WTC11 (cell line): ENCODE data around the gene CXCL16. TPM values are rescaled to one million over a fixed set of nuclear protein-coding genes. Genes with fewer than 3 reads are reported as not detected.

ENCODE experiments used
- ATAC-seq: fragments of 200-7000 bp; cut with Tn5 transposase; 2 replicates; pipeline ENCODE4 v1.10.0; 2021; ENCODE audit warnings: mild to moderate bottlenecking, moderate library complexity
- CTCF ChIA-PET: fragments of 300-600 bp; sonication (Branson Sonifier 250); formaldehyde crosslinking; loops from one replicate; lab custom pipeline; 2021; ENCODE audit warnings: antibody characterized with exemption; lab: Charles Lee
- POLR2A ChIA-PET: fragments of 350-600 bp; sonication (Branson Sonifier 250); formaldehyde crosslinking; loops from one replicate; lab custom pipeline; 2021; ENCODE audit warnings: antibody characterized with exemption; lab: Charles Lee
- DNase-seq: peaks from one replicate; pipeline ENCODE4 v3.0.0; 2021; ENCODE audit warnings: low spot score
- H3K27ac Mint-ChIP-seq: 2 replicates; pipeline ENCODE4 v1.8.0; 2021; ENCODE audit warnings: mixed read lengths
- H3K27me3 Mint-ChIP-seq: 2 replicates; pipeline ENCODE4 v1.8.0; 2021; ENCODE audit warnings: low read depth, mild to moderate bottlenecking, moderate library complexity, mixed read lengths
- H3K36me3 Mint-ChIP-seq: 2 replicates; pipeline ENCODE4 v1.8.0; 2021; ENCODE audit warnings: mixed read lengths
- H3K4me1 Mint-ChIP-seq: 2 replicates; pipeline ENCODE4 v1.8.0; 2022; ENCODE audit warnings: mixed read lengths
- H3K4me3 Mint-ChIP-seq: 2 replicates; pipeline ENCODE4 v1.8.0; 2021; ENCODE audit warnings: mild to moderate bottlenecking, moderate library complexity, mixed read lengths
- H3K9me3 Mint-ChIP-seq: 2 replicates; pipeline ENCODE4 v1.8.0; 2021; ENCODE audit warnings: mixed read lengths
- AFF4 ChIP-seq: sonication (generic); formaldehyde crosslinking; IDR thresholded peaks from 2 replicates; pipeline ENCODE4 v1.8.1; 2023; ENCODE audit warnings: mild to moderate bottlenecking, missing genetic modification reagents, borderline replicate concordance
- CBFB ChIP-seq: sonication (generic); formaldehyde crosslinking; IDR thresholded peaks from 2 replicates; pipeline ENCODE4 v1.8.1; 2022; ENCODE audit warnings: mild to moderate bottlenecking, low read depth, missing genetic modification reagents
- CREM ChIP-seq: sonication (generic); formaldehyde crosslinking; IDR thresholded peaks from 2 replicates; pipeline ENCODE4 v1.8.1; 2022; ENCODE audit warnings: mild to moderate bottlenecking, missing genetic modification reagents, moderate library complexity
- E2F5 ChIP-seq: sonication (generic); formaldehyde crosslinking; IDR thresholded peaks from 2 replicates; pipeline ENCODE4 v1.8.1; 2022; ENCODE audit warnings: mild to moderate bottlenecking, moderate library complexity, missing genetic modification reagents
- GABPB1 ChIP-seq: sonication (generic); formaldehyde crosslinking; IDR thresholded peaks from 2 replicates; pipeline ENCODE4 v1.8.1; 2023; ENCODE audit warnings: mild to moderate bottlenecking, missing genetic modification reagents
- GTF2I ChIP-seq: fragments of 250-450 bp; sonication (Bioruptor Pico); conservative IDR thresholded peaks from 2 replicates; pipeline ENCODE4 v1.4.0; 2021; ENCODE audit warnings: mild to moderate bottlenecking
- IRF1 ChIP-seq: sonication (generic); formaldehyde crosslinking; IDR thresholded peaks from 2 replicates; pipeline ENCODE4 v1.8.0; 2023; ENCODE audit warnings: missing genetic modification reagents
- IRF2 ChIP-seq: sonication (generic); formaldehyde crosslinking; IDR thresholded peaks from 2 replicates; pipeline ENCODE4 v1.8.0; 2022; ENCODE audit warnings: low read depth, missing genetic modification reagents, borderline replicate concordance
- JUN ChIP-seq: sonication (generic); formaldehyde crosslinking; IDR thresholded peaks from 2 replicates; pipeline ENCODE4 v1.8.0; 2023; ENCODE audit warnings: mild to moderate bottlenecking, missing genetic modification reagents
- MYBL2 ChIP-seq: sonication (generic); formaldehyde crosslinking; IDR thresholded peaks from 2 replicates; pipeline ENCODE4 v1.8.1; 2023; ENCODE audit warnings: mild to moderate bottlenecking, moderate library complexity, missing genetic modification reagents
- NFATC4 ChIP-seq: fragments of 250-450 bp; sonication (Bioruptor Pico); IDR thresholded peaks from 2 replicates; pipeline ENCODE4 v1.9.0; 2021; ENCODE audit warnings: mild to moderate bottlenecking
- NFE2L1 ChIP-seq: sonication (generic); formaldehyde crosslinking; IDR thresholded peaks from 2 replicates; pipeline ENCODE4 v1.8.1; 2023; ENCODE audit warnings: missing genetic modification reagents
- NR1H2 ChIP-seq: sonication (generic); formaldehyde crosslinking; IDR thresholded peaks from 2 replicates; pipeline ENCODE4 v1.9.0; 2021; ENCODE audit warnings: mild to moderate bottlenecking, moderate library complexity, missing genetic modification reagents
- RELA ChIP-seq: sonication (generic); formaldehyde crosslinking; IDR thresholded peaks from 2 replicates; pipeline ENCODE4 v1.8.1; 2022; ENCODE audit warnings: missing genetic modification reagents, mild to moderate bottlenecking, borderline replicate concordance
- RORB ChIP-seq: fragments of 250-450 bp; sonication (Bioruptor Pico); IDR thresholded peaks from 2 replicates; pipeline ENCODE4 v1.9.0; 2021; ENCODE audit warnings: mild to moderate bottlenecking
- SP1 ChIP-seq: sonication (generic); formaldehyde crosslinking; conservative IDR thresholded peaks from 2 replicates; pipeline ENCODE4 v1.8.1; 2022; ENCODE audit warnings: missing genetic modification reagents
- TCF7 ChIP-seq: sonication (generic); formaldehyde crosslinking; IDR thresholded peaks from 2 replicates; pipeline ENCODE4 v1.8.0; 2022; ENCODE audit warnings: mild to moderate bottlenecking, low read depth, missing genetic modification reagents, moderate library complexity
- ZNF219 ChIP-seq: sonication (generic); formaldehyde crosslinking; IDR thresholded peaks from 2 replicates; pipeline ENCODE4 v1.8.0; 2023; ENCODE audit warnings: missing genetic modification reagents, mild to moderate bottlenecking, borderline replicate concordance
- ZNF232 ChIP-seq: sonication (generic); formaldehyde crosslinking; IDR thresholded peaks from 2 replicates; pipeline ENCODE4 v1.8.0; 2022; ENCODE audit warnings: mild to moderate bottlenecking, missing genetic modification reagents
- ZNF263 ChIP-seq: sonication (generic); formaldehyde crosslinking; IDR thresholded peaks from 2 replicates; pipeline ENCODE4 v1.8.1; 2022; ENCODE audit warnings: low read depth, mild to moderate bottlenecking, moderate library complexity, missing genetic modification reagents
- ZNF396 ChIP-seq: fragments of 250-450 bp; sonication (Bioruptor Pico); IDR thresholded peaks from 2 replicates; pipeline ENCODE4 v1.8.0; 2021; ENCODE audit warnings: mild to moderate bottlenecking, moderate library complexity, borderline replicate concordance
- total RNA-seq: library from RNA; stranded (reverse); gene quantifications from 3 replicates; pipeline ENCODE4 v1.2.3, GENCODE V29; 2021
- TF ChIP-seq, protein P1 (sequence below): sonication (generic); formaldehyde crosslinking; IDR thresholded peaks from 2 replicates; pipeline ENCODE4 v1.8.1; 2023; ENCODE audit warnings: mild to moderate bottlenecking, missing genetic modification reagents, moderate library complexity
- TF ChIP-seq, protein P2 (sequence below): sonication (generic); formaldehyde crosslinking; IDR thresholded peaks from 2 replicates; pipeline ENCODE4 v1.8.0; 2023; ENCODE audit warnings: mild to moderate bottlenecking, missing genetic modification reagents

The CXCL16 gene
- total RNA-seq, 1 experiment from 2014 or later, result 3.8 TPM

DNA sequence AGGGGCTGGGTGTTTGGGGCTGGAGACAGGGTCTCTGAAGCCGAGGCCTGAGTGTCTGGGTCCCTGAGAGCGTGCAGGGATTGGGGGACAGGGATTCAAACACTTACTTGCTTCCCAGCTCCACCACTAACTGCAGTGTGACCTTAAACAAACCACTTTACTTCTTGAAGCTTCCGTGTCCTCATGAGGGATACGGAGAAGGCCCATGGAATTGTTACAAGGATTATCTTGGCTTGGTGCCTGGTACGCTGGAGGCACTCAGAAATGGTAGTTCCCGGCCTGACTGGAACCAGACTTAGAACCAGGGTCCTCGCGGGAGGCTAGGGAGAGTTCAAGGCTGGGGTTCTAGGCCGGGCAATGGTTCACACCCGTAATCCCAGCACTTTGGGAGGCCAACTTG is 2.9 kb upstream of the CXCL16 start (continued):
- TF ChIP-seq AFF4 (CRISPR knock-in tag), result no peak
- TF ChIP-seq IRF1 (CRISPR knock-in tag), result no peak
- no peak for TF ChIP-seq CBFB

DNA sequence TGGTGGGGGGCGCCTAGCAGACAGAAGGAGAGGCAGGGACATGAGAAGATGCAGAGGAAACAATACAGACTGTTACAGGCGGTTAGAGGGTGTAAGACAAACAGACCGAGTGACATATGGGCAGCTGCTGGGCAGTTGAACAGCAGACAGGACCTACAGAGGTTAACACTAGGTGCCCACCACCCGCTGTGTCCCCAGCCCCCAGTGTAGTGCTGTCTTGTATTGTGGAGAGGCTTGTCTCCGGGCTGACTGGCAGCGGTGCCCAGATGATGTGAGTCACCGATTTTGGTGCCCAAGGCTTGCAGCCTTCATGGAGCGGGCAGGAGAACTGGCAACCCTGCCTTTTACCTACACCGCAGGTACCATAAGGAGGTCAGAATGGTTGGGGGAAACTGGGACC is 2.4 kb upstream of the CXCL16 start:
- no peaks in the 10 kb centered on the region for H3K36me3 Mint-ChIP-seq
- TF ChIP-seq SP1 (CRISPR knock-in tag) (no peak), E2F5 (no peak), GTF2I (no peak), RELA (no peak)
- H3K27me3 Mint-ChIP-seq, result peaks cover 71% of the 10 kb centered on the region
- POLR2A ChIA-PET, result no interaction called here
- H3K9me3 Mint-ChIP-seq, result no peaks in the 10 kb centered on the region
- CTCF ChIA-PET, result interaction anchor here (1.4 kb wide), 1 partner anchor 47 kb away, joined by 3 read pairs; the partner anchor contains the start of gene GLTPD2
- no peak overlapping the region for H3K4me3 Mint-ChIP-seq
- DNase-seq (no peak), ATAC-seq (no peak)
- H3K4me1 Mint-ChIP-seq, result peaks cover 29% of the 10 kb centered on the region
- H3K27ac Mint-ChIP-seq, result no peak overlapping the region

DNA sequence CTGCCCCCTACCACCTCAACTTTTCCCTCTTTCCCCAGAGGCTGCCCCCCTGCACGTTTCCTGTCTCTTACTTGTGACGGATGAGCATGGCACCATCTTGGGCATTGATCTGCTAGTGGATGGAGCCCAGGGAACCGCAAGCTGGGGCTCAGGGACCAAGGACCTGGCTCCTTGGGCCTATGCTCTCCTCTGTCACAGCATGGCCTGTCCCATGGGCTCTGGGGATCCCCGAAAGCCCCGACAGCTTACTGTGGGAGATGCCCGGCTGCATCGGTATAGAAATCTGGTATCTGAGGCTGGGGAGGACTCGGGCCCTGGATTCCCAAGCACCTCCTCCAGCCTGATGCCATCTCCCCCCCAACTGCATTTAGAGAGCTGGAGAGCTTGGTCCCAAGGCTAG is 1.8 kb upstream of the CXCL16 start:
- CTCF ChIA-PET, result interaction anchor here (1.4 kb wide), 1 partner anchor 47 kb away, joined by 3 read pairs; the partner anchor contains the start of gene GLTPD2
- no peak for DNase-seq
- H3K9me3 Mint-ChIP-seq, result no peaks in the 10 kb centered on the region
- TF ChIP-seq ZNF396 (CRISPR knock-in tag) (no peak), RORB (CRISPR knock-in tag) (no peak), NFE2L1 (CRISPR knock-in tag) (no peak), IRF2 (no peak), MYBL2 (CRISPR knock-in tag) (no peak), JUN (no peak), TCF7 (no peak), ZNF219 (CRISPR knock-in tag) (no peak), GABPB1 (CRISPR knock-in tag) (no peak), NR1H2 (CRISPR knock-in tag) (no peak), ZNF232 (no peak), ZNF263 (no peak), CREM (CRISPR knock-in tag) (no peak), NFATC4 (CRISPR knock-in tag) (no peak)
- TF ChIP-seq, protein P1, sequence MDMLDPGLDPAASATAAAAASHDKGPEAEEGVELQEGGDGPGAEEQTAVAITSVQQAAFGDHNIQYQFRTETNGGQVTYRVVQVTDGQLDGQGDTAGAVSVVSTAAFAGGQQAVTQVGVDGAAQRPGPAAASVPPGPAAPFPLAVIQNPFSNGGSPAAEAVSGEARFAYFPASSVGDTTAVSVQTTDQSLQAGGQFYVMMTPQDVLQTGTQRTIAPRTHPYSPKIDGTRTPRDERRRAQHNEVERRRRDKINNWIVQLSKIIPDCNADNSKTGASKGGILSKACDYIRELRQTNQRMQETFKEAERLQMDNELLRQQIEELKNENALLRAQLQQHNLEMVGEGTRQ (CRISPR knock-in tag), result no peak
- TF ChIP-seq, protein P2, sequence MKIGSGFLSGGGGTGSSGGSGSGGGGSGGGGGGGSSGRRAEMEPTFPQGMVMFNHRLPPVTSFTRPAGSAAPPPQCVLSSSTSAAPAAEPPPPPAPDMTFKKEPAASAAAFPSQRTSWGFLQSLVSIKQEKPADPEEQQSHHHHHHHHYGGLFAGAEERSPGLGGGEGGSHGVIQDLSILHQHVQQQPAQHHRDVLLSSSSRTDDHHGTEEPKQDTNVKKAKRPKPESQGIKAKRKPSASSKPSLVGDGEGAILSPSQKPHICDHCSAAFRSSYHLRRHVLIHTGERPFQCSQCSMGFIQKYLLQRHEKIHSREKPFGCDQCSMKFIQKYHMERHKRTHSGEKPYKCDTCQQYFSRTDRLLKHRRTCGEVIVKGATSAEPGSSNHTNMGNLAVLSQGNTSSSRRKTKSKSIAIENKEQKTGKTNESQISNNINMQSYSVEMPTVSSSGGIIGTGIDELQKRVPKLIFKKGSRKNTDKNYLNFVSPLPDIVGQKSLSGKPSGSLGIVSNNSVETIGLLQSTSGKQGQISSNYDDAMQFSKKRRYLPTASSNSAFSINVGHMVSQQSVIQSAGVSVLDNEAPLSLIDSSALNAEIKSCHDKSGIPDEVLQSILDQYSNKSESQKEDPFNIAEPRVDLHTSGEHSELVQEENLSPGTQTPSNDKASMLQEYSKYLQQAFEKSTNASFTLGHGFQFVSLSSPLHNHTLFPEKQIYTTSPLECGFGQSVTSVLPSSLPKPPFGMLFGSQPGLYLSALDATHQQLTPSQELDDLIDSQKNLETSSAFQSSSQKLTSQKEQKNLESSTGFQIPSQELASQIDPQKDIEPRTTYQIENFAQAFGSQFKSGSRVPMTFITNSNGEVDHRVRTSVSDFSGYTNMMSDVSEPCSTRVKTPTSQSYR (CRISPR knock-in tag), result no peak
- no peak for ATAC-seq
- H3K4me1 Mint-ChIP-seq, result peaks cover 27% of the 10 kb centered on the region
- no peaks in the 10 kb centered on the region for H3K36me3 Mint-ChIP-seq
- no peak overlapping the region for H3K27ac Mint-ChIP-seq
- H3K4me3 Mint-ChIP-seq, result no peak overlapping the region
- H3K27me3 Mint-ChIP-seq, result peaks cover 77% of the 10 kb centered on the region
- POLR2A ChIA-PET, result no interaction called here
